ENCODE results near the gene HMCN1. TPM values are rescaled to one million over a fixed set of nuclear protein-coding genes. Genes with fewer than 3 reads are reported as not detected.

HMCN1 gene
- total RNA-seq, 2 donors from 2014 or later, result 3.5 to 9.9 TPM

- Histone ChIP-seq H3K36me3 (no peaks in the 10 kb centered on the region), H3K4me3 (no peak overlapping the region), H3K4me1 (replicated peaks) (no peaks in the 10 kb centered on the region), H3K27me3 (replicated peaks; ENCODE audit: insufficient read depth) (no peaks in the 10 kb centered on the region), H3K27ac (no peak overlapping the region), H3K9me3 (no peaks in the 10 kb centered on the region)
- no peak for DNase-seq (ENCODE audit: low spot score)
- intact Hi-C loops (cut with DNase I), result no loop called here
- WGBS, result 89% methylated on average over 3 of the region's 3 CpGs
- no peak for TF ChIP-seq POLR2AphosphoS5 (IDR thresholded peaks at IDR 0.05)
- no peak for TF ChIP-seq CTCF (IDR thresholded peaks at IDR 0.05)
- TF ChIP-seq POLR2A (IDR thresholded peaks at IDR 0.05), result no peak
Measured at GRCh38 chr1:186125511-186125910, 391.3 kb downstream of the HMCN1 start.

- no peaks in the 10 kb centered on the region for H3K9me3 ChIP-seq
- H3K4me3 ChIP-seq, result no peak overlapping the region
- WGBS, result 81% methylated on average over 4 of the region's 4 CpGs
- H3K4me1 ChIP-seq (replicated peaks), result no peaks in the 10 kb centered on the region
- no peaks in the 10 kb centered on the region for H3K36me3 ChIP-seq
- no peaks in the 10 kb centered on the region for H3K27me3 ChIP-seq (replicated peaks; ENCODE audit: insufficient read depth)
- intact Hi-C loops (cut with DNase I), result no loop called here
- TF ChIP-seq POLR2AphosphoS5 (IDR thresholded peaks at IDR 0.05) (no peak), CTCF (IDR thresholded peaks at IDR 0.05) (no peak), POLR2A (IDR thresholded peaks at IDR 0.05) (no peak)
- no peak overlapping the region for H3K27ac ChIP-seq
- DNase-seq (ENCODE audit: low spot score), result no peak
Measured at GRCh38 chr1:186129758-186130157, 395.6 kb downstream of the HMCN1 start.

- 74% methylated on average over 4 of the region's 4 CpGs for WGBS
- DNase-seq (ENCODE audit: low spot score), result no peak
- Histone ChIP-seq H3K27me3 (replicated peaks; ENCODE audit: insufficient read depth) (no peaks in the 10 kb centered on the region), H3K27ac (no peak overlapping the region), H3K4me1 (replicated peaks) (no peaks in the 10 kb centered on the region), H3K36me3 (no peaks in the 10 kb centered on the region), H3K9me3 (no peaks in the 10 kb centered on the region), H3K4me3 (no peak overlapping the region)
- TF ChIP-seq POLR2A (IDR thresholded peaks at IDR 0.05) (no peak), CTCF (IDR thresholded peaks at IDR 0.05) (no peak), POLR2AphosphoS5 (IDR thresholded peaks at IDR 0.05) (no peak)
- intact Hi-C loops (cut with DNase I), result no loop called here
Measured at GRCh38 chr1:186139115-186139514, 404.9 kb downstream of the HMCN1 start.

GRCh38 chr1:186139701-186140100, 405.5 kb downstream of the HMCN1 start:
- WGBS, result 71% methylated on average over 3 of the region's 3 CpGs
- H3K4me1 ChIP-seq (replicated peaks), result no peaks in the 10 kb centered on the region
- H3K4me3 ChIP-seq, result no peak overlapping the region
- no peak overlapping the region for H3K27ac ChIP-seq
- intact Hi-C loops (cut with DNase I), result no loop called here
- no peaks in the 10 kb centered on the region for H3K27me3 ChIP-seq (replicated peaks; ENCODE audit: insufficient read depth)
- H3K9me3 ChIP-seq, result no peaks in the 10 kb centered on the region
- DNase-seq (ENCODE audit: low spot score), result no peak
- no peak for TF ChIP-seq POLR2A (IDR thresholded peaks at IDR 0.05)
- TF ChIP-seq POLR2AphosphoS5 (IDR thresholded peaks at IDR 0.05), result no peak
- TF ChIP-seq CTCF (IDR thresholded peaks at IDR 0.05), result no peak
- no peaks in the 10 kb centered on the region for H3K36me3 ChIP-seq

- Histone ChIP-seq H3K4me1 (replicated peaks) (no peaks in the 10 kb centered on the region), H3K4me3 (no peak overlapping the region), H3K27ac (no peak overlapping the region), H3K9me3 (no peaks in the 10 kb centered on the region), H3K27me3 (replicated peaks; ENCODE audit: insufficient read depth) (no peaks in the 10 kb centered on the region), H3K36me3 (no peaks in the 10 kb centered on the region)
- DNase-seq (ENCODE audit: low spot score), result no peak
- intact Hi-C loops (cut with DNase I), result no loop called here
- TF ChIP-seq CTCF (IDR thresholded peaks at IDR 0.05), result no peak
- no peak for TF ChIP-seq POLR2AphosphoS5 (IDR thresholded peaks at IDR 0.05)
- no peak for TF ChIP-seq POLR2A (IDR thresholded peaks at IDR 0.05)
- WGBS, result 97% methylated on average over 1 of the region's 1 CpG
Measured at GRCh38 chr1:186142159-186142558, 408.0 kb downstream of the HMCN1 start.
